HG03457 (cell line): Measurements from ENCODE around the gene ZNF648.
"Not testable (repeated sequence)": the region's sequence is repeated elsewhere in the genome, so short reads cannot be mapped to it uniquely, and the experiment has no call there.

Experiments used
- ATAC-seq: cut with Tn5 transposase; IDR thresholded peaks from one replicate; pipeline ENCODE4 v1.9.1; 2021; ENCODE audit warnings: moderate number of reproducible peaks; ENCODE audit not compliant: unreplicated experiment

Gene ZNF648

DNA sequence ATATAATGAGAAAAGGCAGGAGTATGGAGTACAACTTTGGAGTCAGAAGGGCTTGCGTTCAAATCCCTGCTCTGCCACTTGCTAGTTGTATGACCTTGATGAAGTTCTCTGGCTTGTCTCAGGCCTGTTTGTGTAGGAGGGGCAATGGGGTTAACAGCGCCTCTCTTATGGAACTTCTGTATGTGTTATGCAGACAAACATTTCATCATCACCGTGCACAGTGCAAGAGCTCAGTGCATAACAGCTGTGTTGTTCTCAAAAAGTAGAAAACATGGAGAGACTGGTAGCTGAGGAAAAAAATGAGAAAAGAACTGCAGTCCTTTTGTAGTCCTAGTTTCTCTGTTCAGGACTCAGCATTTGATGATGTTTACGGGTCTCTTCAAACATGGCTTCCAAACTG, 10.4 kb upstream of the ZNF648 start:
- no peak for ATAC-seq

GRCh38 chr1:182069028-182069466, 7.5 kb upstream of the ZNF648 start:
- ATAC-seq: no peak

DNA sequence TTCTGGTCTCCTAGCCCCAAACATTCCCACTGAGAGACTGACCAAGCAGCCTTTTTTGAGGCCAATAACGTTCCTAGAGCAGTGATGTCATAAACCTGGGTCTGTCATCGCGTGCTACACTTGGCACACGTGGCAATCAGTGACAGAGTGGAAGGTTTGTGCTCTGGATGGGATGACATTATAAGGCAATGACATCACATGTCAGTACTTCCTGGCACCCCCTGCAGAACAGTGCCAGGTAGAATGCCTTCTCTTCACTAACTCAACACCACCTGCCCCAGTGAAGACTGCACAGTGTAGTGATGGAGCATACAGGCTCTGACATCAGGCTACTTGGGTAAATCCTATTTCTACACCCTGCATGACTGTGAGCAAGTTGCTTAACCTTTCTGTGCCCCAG, 5.4 kb upstream of the ZNF648 start:
- ATAC-seq: no peak

GRCh38 chr1:182065126-182065845, 3.8 kb upstream of the ZNF648 start:
- ATAC-seq: no peak

DNA sequence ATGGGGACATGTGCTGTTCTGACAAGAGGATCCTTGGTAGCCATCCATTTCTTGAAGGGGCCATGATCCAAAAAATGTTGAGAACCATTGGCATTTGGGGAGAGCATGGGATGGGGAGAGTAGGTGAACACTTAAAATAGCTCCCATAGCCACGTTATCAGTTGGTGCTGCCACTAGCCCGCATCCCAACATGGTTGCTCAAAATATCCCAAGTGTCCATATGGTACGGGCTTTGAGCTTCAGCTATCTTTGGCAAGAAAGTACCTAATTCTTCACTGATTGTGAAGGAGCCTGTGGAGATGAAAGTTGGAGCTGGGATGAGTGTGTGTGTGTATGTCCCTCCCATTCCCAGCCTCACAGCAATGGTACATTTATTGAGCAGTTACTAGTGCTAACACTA, 3.1 kb upstream of the ZNF648 start:
- no peak for ATAC-seq

- no peak for ATAC-seq
Observed at GRCh38 chr1:182062223-182062622, 711 bp upstream of the ZNF648 start.

DNA sequence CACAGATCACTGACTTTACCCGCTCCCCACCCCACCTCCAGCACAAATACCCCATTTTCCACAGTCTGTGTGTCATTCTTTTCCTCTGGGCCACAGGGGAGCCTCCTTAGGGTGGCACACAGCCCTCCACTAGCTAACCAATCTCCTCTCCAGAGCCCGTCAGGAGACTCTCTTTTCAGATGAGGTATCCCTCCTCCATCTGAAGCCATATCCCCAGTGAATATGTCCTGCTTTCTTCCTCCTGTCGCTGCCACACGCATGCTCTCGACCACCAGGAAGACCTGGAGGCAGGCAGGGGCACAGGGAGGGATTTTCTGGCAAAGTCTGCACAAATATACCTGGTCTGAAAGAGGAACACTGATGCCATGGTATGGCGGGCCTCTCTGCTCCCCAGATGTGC, 635 bp downstream of the ZNF648 start:
- ATAC-seq: no peak

- ATAC-seq: no peak
Observed at GRCh38 chr1:182059936-182060335, 1.6 kb downstream of the ZNF648 start.

DNA sequence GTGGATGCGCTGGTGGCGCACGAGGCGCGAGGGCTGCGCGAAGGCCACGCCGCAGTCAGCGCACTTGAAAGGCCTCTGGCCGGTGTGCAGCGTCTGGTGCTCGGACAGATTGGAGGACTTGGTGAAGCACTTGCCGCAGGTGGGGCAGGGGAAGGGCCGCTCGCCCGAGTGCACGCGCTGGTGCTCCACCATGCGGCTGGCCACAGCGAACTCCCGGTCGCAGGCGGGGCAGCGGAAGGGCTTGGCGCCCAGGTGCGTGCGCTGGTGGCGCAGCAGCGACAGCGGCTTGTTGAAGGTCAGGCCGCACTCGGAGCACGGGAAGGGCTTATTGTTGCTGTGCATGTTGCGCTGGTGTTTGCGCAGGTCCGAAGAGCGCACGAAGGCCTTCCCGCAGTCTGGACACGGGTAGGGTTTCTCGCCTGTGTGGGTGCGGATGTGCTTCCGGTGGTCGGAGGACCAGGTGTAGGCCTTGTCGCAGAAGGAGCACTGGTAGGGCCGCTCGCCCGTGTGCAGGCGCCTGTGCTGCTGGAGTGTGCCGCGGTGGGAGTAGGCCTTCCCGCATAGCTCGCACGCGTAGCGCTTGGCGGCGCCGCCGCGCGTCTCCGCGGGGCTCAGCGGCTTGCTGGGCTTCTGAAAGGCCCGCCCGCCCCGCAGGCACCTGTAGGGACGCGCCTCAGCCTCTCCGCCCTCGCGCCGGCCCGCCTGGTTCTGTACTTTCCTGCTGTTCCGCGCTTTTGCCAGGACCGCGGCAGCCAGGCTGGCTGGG, 4.7 kb downstream of the ZNF648 start:
- no peak for ATAC-seq

DNA sequence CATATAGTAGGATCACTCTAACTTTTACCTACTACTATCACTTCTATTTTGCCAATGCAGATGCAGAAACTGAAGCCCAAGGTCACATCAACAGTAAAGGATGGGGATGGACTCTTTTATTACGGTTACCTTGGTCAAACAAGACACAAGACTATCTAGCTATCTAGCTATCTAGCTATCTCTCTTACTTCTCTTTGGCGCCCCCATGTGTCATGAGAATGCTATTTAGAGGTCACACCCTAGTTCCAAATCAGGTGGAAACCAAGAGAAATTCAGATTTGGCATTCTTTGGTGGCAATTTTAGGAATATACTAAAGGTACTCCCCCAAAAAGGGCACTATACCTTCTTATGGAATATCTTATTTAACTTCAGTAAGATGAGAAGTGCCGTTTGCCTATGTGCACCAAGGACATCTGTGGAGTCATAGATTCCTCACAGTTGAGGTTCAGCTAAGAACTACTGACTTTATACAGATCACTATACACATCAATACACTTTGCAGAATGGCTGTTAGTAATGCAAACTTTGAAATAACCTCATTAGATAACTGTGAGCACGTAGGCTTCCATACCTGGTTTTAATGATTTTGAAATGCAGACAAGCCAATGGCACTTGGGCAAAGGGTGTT, 6.7 kb downstream of the ZNF648 start:
- no peak for ATAC-seq

GRCh38 chr1:182052355-182052754, 9.2 kb downstream of the ZNF648 start:
- no peak for ATAC-seq

DNA sequence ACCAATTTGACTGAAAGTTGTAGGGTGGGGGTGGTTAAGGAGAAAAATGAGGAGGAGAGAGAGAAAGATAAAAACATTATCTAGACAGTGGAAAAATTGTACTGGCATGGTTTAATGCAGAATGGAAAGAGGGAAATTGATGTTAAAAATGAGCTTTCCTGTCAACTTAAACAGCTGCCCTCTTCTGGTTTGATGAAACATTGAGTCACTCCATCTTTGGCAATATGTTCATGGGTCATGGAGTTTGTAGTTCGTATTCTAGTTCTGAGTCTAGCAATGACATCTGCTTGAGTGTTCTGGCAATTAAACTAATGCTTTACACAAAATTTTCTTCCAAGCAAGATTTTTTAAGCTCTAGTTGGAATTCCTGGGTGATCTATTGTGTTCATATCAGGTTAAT, 9.6 kb downstream of the ZNF648 start:
- no peak for ATAC-seq

DNA sequence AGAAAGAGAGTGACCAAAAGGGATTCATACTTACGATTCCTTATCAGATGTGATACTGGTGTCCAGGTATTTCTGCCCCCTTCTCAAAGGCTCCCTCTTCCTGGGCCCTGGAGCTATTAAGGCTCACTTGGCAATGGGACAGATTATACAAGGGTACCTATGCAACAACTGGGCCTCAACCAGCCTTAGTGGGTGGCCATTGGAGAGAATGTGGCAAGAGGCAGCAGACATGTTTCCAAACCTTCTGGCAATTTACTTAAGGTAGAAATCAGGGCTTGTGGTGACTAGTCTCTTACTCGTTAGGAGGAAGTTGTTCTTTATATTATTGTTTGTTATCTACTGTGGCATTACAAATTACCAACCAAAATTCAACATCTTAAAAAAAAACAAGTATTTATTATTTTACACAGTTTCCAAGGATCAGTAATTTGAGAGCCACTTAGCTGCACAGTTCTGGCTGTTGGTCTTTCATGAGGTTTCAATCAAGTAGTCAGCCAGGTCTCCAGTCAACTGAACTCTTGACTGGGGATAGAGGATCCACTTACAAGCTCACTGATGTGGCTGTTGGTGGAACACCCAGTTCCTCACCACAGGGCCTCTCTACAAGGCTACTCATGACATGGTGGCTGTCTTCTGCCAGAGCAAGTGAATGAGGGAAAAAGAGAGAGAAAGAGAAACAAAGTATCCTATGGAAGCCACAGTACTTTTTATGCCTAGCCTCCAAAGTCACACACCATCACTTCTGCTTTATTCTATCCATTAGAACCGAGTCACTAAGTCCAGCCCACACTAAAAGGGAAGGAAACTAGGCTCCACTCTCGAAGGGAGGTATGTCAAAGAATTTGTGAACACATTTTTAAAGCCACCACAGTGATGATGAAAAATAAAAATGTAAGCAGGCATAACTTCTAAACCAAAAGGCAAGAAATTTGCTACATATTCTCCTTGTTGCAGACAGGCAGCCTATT, 10.7 kb downstream of the ZNF648 start:
- no peak for ATAC-seq

- no peak for ATAC-seq
Observed at GRCh38 chr1:182048562-182048961, 12.9 kb downstream of the ZNF648 start.

- ATAC-seq: no peak
Observed at GRCh38 chr1:182046763-182047162, 14.7 kb downstream of the ZNF648 start.

- not testable (repeated sequence) for ATAC-seq
Observed at GRCh38 chr1:182045481-182045880, 16.0 kb downstream of the ZNF648 start.

- ATAC-seq: no peak
Observed at GRCh38 chr1:182041615-182042014, 19.9 kb downstream of the ZNF648 start.

- no peak for ATAC-seq
Observed at GRCh38 chr1:182038220-182038619, 23.3 kb downstream of the ZNF648 start.

DNA sequence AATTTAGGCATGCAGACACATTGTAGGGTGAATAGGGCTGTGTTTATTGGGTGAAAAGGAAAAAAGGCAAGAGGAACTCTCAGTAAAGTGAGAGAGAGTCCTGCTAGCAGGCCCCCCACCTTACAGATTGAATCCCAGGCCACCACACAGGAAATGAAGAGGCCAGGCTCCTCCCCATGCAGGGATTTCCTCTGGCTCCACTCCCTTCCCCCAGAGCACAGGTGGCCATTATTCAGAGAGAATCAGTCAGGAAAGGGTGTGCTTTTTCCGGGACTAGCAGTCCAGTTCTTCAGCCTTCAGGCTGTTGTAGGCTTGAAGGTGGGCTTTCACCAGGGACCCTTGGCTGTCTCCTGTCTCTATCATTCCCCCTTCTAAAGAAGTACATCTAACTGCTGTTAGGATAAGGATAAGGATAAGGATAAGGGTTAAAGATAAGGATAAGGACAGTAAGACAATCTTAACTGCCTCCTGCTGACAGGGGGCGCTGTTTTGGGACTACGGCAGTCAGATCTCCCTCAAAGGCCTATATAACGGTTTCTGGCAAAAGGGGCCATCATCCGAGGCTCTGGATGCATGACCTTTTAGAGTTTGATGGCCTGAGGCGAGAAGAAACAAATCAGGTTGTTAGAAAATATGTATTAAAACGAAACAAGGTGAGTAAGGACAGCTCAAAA, 26.3 kb downstream of the ZNF648 start:
- ATAC-seq: no peak

DNA sequence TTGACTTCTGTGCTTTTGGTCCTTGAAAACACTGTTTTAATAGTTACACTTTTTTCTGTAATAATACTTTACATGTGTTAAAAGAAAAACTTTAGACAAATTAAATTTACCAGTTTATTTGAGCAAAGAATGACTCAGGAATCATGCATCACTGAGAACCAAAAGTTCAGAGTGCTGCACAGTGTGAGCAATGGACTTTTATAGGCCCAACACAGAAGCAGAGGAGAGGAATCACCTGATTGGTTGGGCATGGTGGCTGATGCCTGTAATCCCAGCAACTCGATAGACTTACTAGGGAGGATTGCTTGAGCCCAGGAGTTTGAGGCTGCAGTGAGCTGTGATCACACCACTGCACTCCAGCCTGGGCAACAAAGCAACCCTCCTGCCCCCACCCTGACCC, 29.3 kb downstream of the ZNF648 start:
- ATAC-seq: no peak
